ENCODE results near the gene ATP2A1.

DNA sequence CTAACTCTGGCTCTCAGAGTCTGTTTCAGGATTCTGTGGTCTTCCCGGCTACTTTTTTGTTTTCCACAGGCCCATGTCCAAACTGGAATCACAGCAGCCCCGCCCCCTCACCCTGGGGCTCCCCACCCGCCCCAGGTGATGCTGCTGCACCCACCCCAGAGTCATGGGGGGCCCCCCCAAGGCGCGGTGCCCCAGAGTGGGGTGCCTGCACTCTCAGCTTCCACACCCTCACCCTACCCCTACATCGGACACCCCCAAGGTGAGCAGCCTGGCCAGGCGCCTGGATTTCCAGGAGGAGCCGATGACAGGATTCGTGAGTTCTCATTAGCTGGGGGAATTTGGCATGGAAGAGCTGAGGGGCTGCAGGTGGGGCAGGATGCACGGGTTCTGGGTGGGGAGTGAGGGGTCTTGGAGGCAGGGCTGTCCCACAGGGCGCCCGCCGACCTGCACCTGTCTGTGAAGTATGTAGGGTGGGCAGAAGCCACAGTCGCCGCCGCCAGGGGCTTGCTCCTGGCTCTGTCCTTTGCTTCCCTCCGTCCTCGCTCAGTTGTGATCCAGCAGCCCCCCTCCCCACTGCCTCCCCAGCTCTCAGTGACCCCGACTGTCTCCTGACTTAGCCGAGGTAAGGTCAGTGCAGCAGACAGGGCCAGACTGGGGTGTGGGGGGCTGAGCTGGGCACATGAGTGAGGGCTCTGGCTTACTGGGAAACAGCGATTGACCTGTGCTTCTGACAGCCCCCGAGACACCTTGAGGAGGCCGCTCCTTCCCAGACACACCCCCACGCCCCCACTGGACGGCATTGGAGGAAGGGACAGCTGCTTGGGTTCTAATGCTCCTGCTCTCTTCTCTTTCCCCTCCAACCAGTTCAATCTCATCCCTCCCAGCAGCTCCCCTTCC is 42.2 kb upstream of the ATP2A1 start:
- no peak for TF ChIP-seq EZH2 (IDR thresholded peaks at IDR 0.05; ENCODE audit: insufficient read depth, poor library complexity, severe bottlenecking)
- TF ChIP-seq EZH2phosphoT487 (IDR thresholded peaks at IDR 0.05; ENCODE audit: insufficient read depth, low read depth), result no peak

Data from GM23248 (cell line).